Kidney (tissue), 14 donors: ENCODE measurements around the gene TMEM184C. TPM values are rescaled to one million over a fixed set of nuclear protein-coding genes. Genes with fewer than 3 reads are reported as not detected.

Experiments used
- DNase-seq, 5 donors: peaks; one replicate each; pipeline ENCODE4 v3.0.0-alpha.2; 2013 to 2020
- FAIRE-seq: peaks from 2 replicates; lab custom pipeline; 2012; peaks lifted over from hg19 to GRCh38; lab: Jason Lieb, UNC
- H3K27ac ChIP-seq, 2 donors: one replicate each; pipeline ENCODE4 v1.7.0; 2013; ENCODE audit warnings: low read depth in 2 of 2, low read length in 2 of 2, inconsistent platforms in 1 of 2
- H3K27me3 ChIP-seq: one replicate; pipeline ENCODE4 v1.7.1; 2013; ENCODE audit warnings: low read length, inconsistent platforms; ENCODE audit not compliant: control insufficient read depth, insufficient read depth
- H3K36me3 ChIP-seq, 3 donors: one replicate each; pipeline versions ENCODE4 v1.7.0 to v1.7.1; 2013; ENCODE audit warnings: low read length in 3 of 3, control low read depth in 1 of 3, inconsistent platforms in 1 of 3; ENCODE audit not compliant: insufficient read depth in 3 of 3, control insufficient read depth in 2 of 3
- H3K4me1 ChIP-seq, 3 donors: one replicate each; pipeline versions ENCODE4 v1.7.0 to v1.7.1; 2013; ENCODE audit warnings: low read length in 3 of 3, inconsistent platforms in 1 of 3, low read depth in 1 of 3; ENCODE audit not compliant: control insufficient read depth in 2 of 3, insufficient read depth in 2 of 3
- H3K4me3 ChIP-seq, 3 donors: one replicate each; pipeline versions ENCODE4 v1.7.0 to v1.8.1; 2013; ENCODE audit warnings: low read length in 3 of 3, control low read depth in 1 of 3, inconsistent platforms in 1 of 3
- H3K9ac ChIP-seq, 3 donors: one replicate each; pipeline versions ENCODE4 v1.7.0 to v1.7.1; 2013; ENCODE audit warnings: low read length in 3 of 3, control low read depth in 1 of 3, inconsistent platforms in 1 of 3
- H3K9me3 ChIP-seq, 3 donors: one replicate each; pipeline versions ENCODE4 v1.7.0 to v1.7.1; 2013; ENCODE audit warnings: low read length in 3 of 3, control low read depth in 1 of 3, inconsistent platforms in 1 of 3; ENCODE audit not compliant: control insufficient read depth in 2 of 3, insufficient read depth in 1 of 3
- intact Hi-C: fragments of 100-400 bp; cut with DNase I; formaldehyde crosslinking; loops from one replicate; pipeline ENCODE4 v1.11.1; 2022
- polyA plus RNA-seq: library from polyadenylated mRNA; stranded (reverse); fragments of 350-450 nt; fragmentation: Illumina TruSeq; extraction: RNeasy Lipid Tissue Mini Kit (QIAGEN cat#74804); gene quantifications from one replicate; pipeline ENCODE4 v1.2.3, GENCODE V29; 2014; ENCODE audit warnings: low read depth, low replicate concordance; ENCODE audit not compliant: insufficient read depth
- total RNA-seq: library from RNA; stranded (reverse); fragmentation: NEBNext Ultra II Directional; extraction: Animal tissue kit (Norgen Biotek cat#: 25700); gene quantifications from one replicate; pipeline ENCODE4 v1.2.1, GENCODE V29; 2021
- TF ChIP-seq, protein P1 (sequence below): IDR thresholded peaks from 3 replicates; pipeline ENCODE4 v1.5.1; 2012; ENCODE audit warnings: mild to moderate bottlenecking, moderate library complexity, borderline replicate concordance; ENCODE audit not compliant: insufficient read depth; ENCODE audit errors: extremely low read depth
- donor health status: control.
- donor health status: control.
- donor health status: control.
- donor health status: control.
- donor health status: control.
- donor health status: DM: yes; HTN: yes; CAD: no.
- donor health status: Normal renal cell carcinoma (clear cell type).

Gene TMEM184C
- total and polyA plus RNA-seq, 2 donors from 2014 or later, result 16.2 to 33.7 TPM

DNA sequence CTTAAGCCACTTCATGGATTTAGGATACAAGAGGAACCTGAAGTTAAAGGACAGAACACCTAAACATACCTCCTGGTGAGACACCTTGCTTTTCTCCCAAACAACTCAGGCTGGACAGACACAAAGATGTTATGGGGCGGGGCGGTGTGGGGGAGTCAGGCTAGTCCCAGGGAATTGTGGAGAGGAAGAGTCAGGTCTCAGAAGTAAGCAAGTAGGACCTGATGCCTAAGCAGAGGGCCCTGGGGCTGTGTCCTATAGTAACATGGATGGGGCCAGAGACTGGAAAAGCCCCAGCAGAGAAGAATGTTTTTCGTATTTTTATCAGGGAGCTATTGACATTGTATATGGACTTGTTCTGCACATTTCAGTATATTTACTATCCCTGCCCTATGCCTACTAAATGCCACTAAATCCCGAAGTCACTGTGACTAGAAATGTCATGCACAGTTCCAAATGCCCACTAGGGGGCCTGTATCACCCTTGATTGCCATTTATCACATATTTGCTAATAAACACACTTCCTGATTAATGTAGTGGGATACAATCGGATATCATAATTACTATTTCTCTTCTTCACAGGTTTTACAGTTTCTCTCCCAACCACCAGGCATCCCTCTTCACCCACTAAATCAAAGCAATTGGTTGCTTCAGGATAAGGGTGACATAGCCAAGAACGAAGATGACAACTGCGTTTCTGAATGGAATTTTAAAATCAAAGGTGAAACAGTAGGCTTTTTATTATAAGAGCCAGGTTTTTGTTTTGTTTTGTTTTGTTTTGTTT lies 90.9 kb downstream of the TMEM184C start:
- intact Hi-C loops, result loop anchor here (5.0 kb wide), 1 partner anchor 159 kb away; no protein-coding TSS in a partner anchor
- Histone ChIP-seq H3K27me3 (no peaks in the 10 kb centered on the region), H3K9me3 (no peaks in the 10 kb centered on the region), H3K27ac (no peak overlapping the region), H3K36me3 (no peaks in the 10 kb centered on the region), H3K9ac (no peak overlapping the region), H3K4me1 (peaks cover 0 to 3% (median 0%) of the 10 kb centered on the region in 3 donors), H3K4me3 (no peak overlapping the region)
- TF ChIP-seq, protein P1, sequence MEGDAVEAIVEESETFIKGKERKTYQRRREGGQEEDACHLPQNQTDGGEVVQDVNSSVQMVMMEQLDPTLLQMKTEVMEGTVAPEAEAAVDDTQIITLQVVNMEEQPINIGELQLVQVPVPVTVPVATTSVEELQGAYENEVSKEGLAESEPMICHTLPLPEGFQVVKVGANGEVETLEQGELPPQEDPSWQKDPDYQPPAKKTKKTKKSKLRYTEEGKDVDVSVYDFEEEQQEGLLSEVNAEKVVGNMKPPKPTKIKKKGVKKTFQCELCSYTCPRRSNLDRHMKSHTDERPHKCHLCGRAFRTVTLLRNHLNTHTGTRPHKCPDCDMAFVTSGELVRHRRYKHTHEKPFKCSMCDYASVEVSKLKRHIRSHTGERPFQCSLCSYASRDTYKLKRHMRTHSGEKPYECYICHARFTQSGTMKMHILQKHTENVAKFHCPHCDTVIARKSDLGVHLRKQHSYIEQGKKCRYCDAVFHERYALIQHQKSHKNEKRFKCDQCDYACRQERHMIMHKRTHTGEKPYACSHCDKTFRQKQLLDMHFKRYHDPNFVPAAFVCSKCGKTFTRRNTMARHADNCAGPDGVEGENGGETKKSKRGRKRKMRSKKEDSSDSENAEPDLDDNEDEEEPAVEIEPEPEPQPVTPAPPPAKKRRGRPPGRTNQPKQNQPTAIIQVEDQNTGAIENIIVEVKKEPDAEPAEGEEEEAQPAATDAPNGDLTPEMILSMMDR, result peak; percentile 89
- FAIRE-seq (peak; percentile 74), DNase-seq (peak in 3 of 5 donors; percentile 36 to 67 (median 47))

DNA sequence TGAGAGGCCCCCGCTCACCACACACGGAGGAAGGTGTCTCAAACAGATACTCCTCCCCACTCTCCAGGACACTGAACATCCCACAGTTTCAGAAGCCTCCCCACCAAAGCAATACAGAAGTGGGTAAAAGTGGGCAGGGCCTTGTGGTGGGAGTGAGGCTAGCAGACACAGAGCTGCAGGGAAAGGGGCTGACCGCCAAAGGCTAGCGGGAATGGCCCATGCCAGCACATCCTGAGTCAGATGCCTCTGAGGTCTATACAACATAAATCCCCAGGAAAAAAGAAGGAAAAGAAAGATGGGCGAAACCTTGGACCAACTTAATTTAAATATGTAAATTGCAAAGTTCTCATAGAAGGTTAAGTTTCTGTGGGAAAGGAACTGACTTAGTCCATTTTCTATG lies 92.8 kb downstream of the TMEM184C start:
- Histone ChIP-seq H3K9me3 (no peaks in the 10 kb centered on the region), H3K27me3 (no peaks in the 10 kb centered on the region), H3K36me3 (no peaks in the 10 kb centered on the region), H3K4me1 (peaks cover 0 to 3% (median 0%) of the 10 kb centered on the region in 3 donors), H3K27ac (no peak overlapping the region), H3K4me3 (no peak overlapping the region), H3K9ac (no peak overlapping the region)
- TF ChIP-seq, protein P1, result no peak
- intact Hi-C loops, result loop anchor here (5.0 kb wide), 1 partner anchor 157 kb away; no protein-coding TSS in a partner anchor
- FAIRE-seq (no peak), DNase-seq (no peak)

DNA sequence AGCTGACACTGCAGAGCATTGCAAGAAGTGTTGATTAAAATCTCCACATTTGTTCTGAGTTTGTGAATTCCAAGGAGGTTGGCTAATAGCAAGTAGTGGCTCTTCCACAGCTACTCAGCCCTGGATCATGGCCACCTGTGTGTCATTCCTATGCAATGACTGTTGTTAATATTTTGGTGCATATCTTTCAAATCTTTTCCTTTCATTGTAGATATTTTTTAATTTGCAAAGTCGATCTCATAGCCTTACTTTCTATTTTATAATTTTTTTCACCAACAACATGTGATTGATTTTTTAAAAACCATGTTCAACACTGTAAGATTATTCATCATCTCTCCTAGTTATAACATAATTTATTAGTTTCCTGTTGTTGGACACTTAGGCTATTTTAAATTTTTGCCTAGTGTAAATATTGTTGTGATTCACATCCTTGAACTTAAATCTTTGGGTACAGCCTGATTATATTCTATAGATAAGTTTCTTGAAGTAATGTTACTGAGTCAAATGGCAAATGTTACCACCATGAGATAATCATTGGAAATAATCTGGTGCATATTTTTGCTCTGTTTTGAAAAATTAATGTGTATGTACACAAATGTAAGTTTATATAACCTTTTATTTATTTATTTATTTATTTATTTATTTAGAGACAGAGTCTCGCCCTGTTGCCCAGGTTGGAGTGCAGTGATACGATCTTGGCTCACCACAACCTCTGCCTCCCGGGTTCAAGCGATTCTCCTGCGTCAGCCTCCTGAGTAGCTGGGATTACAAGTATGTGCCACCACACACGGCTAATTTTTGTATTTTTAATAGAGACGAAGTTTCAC lies 97.6 kb downstream of the TMEM184C start:
- H3K9ac ChIP-seq, result no peak overlapping the region
- no peaks in the 10 kb centered on the region for H3K36me3 ChIP-seq
- no peaks in the 10 kb centered on the region for H3K9me3 ChIP-seq
- intact Hi-C loops, result no loop called here
- TF ChIP-seq, protein P1, result no peak
- H3K27me3 ChIP-seq, result no peaks in the 10 kb centered on the region
- H3K27ac ChIP-seq, result no peak overlapping the region
- FAIRE-seq (no peak), DNase-seq (no peak)
- H3K4me1 ChIP-seq, result no peaks in the 10 kb centered on the region
- no peak overlapping the region for H3K4me3 ChIP-seq
